ENCODE measurements around the gene NSUN2.

DNA sequence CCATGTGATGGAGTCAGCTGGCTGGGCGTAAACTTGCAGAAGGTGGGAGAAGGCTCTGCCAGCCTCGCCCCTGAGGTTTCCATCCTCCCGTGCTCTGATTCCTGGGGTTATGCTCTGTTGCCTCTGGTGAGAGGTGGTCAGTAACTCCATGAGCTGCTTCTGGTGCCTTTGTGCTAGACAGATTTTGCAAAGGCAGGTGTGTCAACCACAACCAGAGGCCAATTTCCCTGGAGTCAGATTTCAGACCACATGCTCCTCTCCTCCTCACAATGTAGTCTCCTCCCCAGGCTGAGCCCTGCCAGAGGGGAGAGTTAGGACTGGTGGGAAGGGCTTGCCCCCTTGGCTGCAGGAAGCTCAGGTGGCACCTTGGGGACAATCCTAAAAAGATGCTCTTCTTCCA lies 41.6 kb upstream of the NSUN2 start:
- TF ChIP-seq, protein P1, sequence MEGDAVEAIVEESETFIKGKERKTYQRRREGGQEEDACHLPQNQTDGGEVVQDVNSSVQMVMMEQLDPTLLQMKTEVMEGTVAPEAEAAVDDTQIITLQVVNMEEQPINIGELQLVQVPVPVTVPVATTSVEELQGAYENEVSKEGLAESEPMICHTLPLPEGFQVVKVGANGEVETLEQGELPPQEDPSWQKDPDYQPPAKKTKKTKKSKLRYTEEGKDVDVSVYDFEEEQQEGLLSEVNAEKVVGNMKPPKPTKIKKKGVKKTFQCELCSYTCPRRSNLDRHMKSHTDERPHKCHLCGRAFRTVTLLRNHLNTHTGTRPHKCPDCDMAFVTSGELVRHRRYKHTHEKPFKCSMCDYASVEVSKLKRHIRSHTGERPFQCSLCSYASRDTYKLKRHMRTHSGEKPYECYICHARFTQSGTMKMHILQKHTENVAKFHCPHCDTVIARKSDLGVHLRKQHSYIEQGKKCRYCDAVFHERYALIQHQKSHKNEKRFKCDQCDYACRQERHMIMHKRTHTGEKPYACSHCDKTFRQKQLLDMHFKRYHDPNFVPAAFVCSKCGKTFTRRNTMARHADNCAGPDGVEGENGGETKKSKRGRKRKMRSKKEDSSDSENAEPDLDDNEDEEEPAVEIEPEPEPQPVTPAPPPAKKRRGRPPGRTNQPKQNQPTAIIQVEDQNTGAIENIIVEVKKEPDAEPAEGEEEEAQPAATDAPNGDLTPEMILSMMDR (IDR thresholded peaks at IDR 0.05 in 8 of 11, conservative IDR thresholded peaks at IDR 0.05 in 3 of 11): no peak
- TF ChIP-seq POLR2A (IDR thresholded peaks at IDR 0.05): no peak
- no peak for TF ChIP-seq POLR2AphosphoS5 (IDR thresholded peaks at IDR 0.05)
